HG03139 (cell line): ENCODE measurements around the gene ETV1.

Experiments used
- ATAC-seq: cut with Tn5 transposase; IDR thresholded peaks from one replicate; pipeline ENCODE4 v1.9.1; 2021; ENCODE audit not compliant: unreplicated experiment

ETV1 gene

DNA sequence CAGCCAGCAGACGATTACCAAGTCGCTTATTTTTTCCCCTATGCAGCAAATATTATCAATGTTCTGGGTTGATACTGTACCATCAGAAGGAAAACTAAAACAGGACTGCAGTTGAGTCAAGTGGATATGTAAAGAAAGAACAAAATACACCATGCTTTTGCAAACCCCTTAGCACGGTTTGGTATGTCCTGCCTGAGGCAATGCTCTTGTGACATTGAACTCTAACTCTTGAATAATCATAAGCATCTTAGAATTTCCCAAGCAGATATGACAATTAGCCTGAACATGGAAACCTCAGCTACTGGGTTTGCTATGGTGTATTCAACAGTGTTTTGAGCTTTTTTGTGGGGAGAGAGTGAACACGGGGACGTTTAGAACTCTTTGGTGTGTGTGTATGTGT is 107.4 kb downstream of the ETV1 start:
- no peak for ATAC-seq

DNA sequence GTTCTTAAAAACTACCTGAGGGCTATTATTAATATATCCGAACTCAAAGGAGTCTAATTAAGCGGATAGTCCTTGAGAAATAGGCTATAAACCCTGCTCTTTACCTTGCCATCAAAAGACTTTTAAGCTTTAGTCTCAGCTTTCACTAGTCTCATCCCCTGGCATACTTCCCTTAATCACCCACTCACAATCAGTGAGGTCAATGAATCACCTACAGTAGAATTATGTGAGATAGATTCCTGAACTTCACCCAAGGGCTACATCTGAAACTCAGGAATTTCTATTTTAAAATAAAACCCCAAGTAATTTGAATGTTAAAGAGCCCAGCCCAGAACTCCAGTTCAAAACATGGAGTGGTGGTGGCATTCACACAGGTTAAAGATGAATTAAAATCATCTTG is 108.7 kb downstream of the ETV1 start:
- no peak for ATAC-seq

DNA sequence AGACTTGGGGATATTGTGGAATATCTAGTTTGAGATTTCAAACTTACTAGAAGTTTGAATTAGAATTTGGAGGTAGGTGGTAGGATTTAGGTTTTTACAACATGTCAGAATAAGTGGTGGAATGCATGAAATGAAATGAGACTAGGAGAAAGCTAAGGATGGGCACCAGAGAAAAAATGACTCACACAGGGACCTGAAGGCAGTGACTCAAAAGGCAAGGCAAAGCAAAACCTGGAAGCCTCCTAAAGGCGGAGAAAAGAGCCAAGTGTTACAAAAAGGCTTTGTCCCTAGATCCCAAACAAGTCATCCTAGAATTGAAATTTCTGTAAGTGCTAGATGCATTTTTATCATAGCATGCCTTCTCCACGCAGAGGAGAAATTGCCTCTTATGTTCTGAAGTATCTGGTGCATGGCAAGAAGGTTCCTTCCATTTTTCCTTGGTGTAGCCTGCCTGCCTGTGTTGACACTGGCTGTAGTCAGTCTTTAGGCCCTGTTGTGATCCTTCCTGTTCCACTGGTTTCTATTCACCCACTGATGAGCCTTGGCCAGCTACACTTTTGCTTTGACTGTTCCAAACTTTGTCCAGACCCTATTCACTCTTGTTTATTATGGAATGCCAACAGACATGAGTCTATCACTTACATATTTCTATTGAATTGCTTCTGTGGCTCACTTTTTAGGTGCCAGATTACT is 109.3 kb downstream of the ETV1 start:
- no peak for ATAC-seq

DNA sequence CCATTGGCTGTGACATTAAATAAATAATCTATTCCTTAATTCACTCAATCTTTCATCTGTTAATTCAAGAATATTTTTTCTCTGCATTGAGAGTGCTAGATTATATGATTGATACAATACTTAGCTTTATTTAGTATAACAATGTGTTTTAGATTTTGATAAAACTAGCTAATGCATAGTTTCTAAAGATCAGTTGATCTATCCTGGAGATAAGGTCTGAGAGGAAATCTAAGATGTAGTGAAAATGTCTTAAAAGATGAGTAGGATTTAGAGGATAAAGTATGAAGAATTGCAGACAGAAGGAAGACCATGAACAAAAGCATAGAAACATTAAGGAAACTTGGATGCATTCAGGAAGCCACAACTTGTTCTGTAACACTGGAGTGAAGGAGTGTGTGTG is 110.3 kb downstream of the ETV1 start:
- ATAC-seq, result no peak

DNA sequence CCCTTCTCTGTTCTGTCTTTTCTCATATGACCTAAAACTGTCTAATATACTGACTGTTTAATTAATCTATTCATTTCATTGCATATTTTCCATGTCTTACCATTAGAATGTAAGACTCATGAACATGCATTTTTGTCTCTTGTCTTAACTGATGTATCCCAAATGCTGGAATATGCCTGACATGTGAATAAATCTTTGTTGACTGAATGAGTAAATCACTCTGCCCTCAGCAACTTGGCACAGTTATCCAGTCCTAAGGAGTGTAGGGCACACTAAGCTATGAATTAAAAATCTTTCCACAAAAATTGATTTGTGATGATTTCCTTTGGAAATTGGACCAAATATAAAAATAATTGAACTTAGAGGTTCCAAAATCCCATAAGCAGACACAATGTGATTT is 111.3 kb downstream of the ETV1 start:
- ATAC-seq, result no peak

DNA sequence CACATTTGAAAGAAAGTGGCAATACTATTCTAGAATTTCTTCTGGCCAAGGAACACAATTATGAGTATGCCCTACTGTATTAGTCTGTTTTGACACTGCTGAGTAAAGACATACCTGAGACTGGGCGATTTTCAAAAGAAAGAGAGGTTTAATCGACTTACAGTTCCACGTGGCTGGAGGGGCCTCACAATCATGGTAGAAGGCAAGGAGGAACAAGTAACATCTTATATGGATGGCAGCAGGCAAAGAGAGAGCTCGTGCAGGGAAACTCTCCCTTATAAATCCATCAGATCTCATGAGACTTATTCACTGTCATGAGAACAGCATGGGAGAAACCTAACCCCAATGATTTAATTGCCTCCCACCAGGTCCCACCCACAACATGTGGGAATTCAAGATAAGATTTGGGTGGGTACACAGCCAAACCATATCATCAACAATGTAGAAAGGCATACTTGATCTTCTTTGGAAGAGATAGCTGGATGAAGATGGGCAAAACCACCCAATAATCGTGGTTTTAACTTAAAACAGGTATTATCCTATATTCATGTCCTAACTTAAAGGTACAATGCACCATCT is 113.9 kb downstream of the ETV1 start:
- no peak for ATAC-seq

DNA sequence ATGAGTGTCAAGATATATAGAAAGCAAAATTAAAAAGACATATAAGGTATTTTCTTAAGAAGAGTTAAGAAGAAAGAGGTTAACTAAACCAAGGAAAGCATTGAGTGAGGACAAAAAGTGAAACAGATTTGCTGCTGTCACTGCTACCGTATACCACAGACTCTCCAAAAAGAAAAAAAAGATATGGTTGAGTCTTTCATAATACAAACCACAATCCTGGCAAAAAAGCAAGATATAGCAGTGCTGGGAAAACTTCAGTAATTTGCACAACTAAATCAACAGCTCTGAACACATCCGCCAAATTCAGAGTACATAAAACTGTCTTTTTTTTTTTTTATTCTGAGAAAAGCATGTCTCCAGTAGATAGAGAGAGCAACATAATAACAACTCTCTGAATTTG is 114.7 kb downstream of the ETV1 start:
- ATAC-seq, result no peak

DNA sequence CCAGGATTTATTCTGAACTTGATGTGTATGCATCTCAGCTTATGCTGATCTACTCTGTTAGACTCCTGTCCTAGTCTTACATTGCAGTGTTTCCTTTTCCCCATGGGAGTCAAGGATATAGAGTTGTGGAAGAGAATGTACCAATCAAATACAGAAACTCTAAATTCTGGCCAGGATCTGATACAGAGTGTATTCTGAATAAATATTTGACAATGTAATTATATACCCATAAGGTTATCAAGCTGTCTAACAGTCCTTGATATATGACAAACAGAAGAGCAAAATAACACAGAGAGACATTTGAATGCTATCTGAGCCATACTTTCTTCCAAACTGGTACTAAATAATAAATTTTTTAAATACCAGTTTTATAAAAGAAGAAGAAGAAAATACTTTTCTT is 116.8 kb downstream of the ETV1 start:
- ATAC-seq, result no peak

DNA sequence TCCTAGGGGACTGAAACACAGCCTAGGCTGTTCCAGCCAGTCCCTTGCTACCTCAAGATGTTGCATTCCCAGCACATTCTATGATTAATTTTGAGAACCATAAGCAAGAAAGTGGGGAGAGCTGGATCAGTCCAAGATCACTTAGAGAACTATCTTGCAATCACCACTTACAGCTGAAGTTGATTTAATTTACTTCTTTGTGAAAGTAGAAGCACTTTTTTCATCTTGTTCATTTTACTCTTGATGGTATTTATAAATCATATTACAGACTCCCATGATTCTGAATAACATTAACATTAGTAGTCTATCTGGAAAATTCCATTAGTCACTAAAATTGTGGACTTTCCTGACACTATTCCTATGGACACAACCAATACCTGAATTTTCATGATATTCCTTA is 118.5 kb downstream of the ETV1 start:
- ATAC-seq, result no peak

DNA sequence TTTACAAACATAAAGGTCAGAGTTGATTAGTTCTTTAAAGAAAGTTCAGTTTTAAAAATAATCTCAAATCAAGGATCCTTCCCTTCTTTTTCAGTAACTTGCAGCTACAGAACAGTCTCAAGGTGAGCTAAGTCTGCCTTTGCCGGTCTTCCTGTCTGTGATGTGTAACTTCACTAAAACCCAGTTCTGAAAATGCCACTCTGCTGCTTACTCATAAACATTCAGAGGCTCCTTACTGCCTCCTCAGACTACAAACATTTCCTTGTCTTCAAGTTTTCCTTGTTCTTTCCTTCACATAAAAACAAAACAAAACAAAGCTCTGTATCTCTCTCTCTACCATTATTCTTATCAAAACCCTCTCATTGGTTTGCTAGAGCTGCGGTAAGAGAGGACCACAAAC is 128.7 kb downstream of the ETV1 start:
- ATAC-seq, result no peak

DNA sequence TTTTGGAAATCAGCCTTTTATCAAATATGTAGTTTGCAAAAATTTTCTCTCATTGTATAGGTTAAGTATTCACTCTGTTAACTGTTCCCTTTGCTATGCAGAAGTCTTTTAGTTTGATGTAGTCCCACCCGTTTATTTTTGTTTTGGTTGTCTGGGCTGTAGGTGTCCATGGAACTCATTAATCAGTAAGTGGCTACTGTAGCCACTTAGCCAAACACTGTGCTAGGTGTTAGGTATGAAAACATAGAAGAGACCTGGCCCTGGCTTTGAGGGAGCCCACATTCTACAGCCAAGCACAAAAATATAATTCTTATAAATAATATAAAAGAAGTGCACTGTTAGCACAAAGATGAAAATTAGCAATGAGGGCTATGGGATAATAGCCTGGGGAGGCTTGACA is 133.5 kb downstream of the ETV1 start:
- no peak for ATAC-seq

DNA sequence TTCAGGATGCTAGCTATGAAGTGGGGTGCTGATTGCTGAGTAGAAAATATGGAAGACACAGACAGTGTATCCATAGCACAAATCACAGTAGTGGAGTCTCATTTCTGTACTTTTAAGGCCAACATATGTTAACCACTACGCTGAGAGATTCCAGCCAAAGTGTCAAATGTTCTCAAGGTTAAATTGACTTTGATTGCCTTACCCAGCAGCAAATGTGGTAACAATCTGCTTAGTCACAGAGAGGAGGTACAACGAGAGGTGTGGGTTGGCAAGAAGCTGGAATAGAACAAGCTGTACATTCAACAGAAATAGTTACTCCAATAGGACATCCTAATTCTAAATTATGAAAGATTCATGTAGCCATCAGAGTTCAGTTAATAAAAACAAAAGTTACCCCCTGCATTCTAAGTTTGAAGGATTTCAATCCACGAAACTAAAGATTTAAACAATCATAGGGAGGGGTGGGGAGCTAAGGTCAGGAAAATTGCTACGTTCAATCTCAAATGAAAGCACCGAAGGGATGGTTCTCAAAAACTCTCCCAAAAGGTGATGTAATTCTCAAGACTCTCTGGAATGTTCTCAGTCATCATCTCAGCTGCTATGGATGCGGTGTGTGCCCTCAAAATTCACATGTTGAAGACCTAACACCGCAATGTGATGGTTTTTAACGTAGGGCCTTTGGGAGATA is 137.0 kb downstream of the ETV1 start:
- no peak for ATAC-seq

DNA sequence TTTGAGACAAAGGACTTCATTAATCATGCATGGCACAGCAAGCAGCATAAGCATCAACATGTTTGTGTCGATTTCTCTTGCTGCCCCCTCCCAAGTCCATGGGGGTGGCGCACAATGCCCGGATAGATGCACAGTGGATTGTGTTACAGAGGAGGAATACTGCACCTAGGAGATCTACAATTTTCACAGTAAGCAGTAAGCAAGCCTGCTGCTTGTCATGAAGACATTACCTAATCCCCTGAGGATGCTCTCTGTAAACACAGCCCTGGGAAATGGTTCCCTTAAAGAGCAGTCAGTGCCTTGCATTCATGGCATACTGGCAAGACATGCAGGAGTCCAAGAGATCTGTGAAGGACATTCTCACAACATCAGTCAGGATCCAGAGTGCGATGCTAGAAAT is 137.7 kb downstream of the ETV1 start:
- no peak for ATAC-seq

DNA sequence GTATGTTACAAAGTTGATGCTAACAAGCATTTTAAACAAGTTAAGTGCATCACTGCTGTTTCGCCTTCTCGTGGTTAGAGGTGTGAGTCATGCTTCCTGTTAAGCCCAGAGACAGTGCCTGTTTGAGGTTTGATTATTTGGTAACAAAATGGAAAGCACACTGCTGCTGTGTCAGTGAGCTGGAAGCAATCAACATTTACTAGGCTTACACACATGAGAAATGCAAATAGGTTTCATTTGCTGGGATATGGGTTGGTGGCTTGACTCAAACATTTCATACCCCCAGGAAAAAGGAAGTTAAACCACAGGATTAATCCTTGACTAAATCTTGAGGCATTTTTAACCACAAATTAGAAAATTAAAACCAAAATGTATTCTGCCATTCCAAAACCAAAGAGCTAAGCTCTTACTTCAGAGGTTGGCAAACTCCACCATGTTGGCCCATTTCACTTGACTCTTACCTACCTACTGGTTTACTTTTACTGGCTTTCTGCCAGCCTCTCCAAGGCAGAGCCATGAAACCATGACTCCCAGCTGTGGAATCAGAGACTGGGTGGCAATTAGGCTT is 139.2 kb downstream of the ETV1 start:
- peak; percentile 100 for ATAC-seq

DNA sequence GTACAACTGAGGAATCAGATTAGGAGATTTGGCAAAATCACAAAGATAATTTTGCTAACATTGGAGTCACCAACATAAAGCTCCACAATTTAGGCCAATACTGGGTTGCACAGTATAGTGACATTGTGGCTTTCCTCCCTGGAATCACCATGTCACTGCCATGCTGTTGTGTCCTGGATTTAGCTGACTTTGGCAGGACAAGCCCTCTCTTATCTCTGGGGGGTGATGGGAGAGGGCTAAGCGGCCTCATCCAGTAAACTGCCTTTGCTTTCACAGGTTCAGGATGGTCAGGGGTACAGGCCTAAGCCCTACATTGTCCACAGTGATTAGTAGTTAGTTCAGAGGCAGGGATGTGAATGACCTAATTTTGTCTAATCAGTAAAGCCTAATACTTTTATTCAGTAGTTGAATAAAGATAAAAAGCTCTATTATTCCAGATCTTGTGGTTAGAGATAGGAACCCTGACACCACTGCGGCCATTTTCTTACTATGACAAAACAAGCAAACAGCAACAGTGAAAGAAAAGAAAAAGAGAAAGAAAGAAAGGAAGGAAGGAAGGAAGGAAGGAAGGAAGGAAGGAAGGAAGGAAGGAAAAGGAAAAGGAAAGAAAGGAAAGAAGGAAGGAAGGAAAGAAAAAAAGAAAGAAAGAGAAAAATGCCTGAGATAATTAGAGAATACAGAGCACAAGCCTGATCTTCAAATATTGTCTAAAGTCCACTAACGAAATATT is 140.1 kb downstream of the ETV1 start:
- no peak for ATAC-seq

DNA sequence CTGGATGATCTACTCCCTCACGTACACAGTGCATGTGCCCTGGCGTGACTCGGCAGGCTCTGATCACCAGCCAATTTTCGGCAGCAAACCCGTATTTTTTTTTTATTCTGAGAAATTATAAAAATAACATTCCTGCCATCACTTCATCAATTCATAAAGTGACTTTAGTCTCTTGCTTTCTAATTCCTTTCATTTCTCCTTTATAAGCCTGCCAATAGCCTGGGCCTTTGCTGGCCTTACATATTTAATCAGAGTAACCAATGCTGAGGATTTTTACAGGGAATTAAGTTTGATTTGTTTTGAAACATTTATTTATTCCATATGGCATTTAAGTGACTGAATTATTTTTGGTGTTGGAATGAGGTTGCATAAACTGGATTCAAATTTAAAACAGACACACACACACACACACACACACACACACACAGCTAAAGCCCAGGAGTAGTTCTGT is 140.8 kb downstream of the ETV1 start:
- ATAC-seq, result no peak

DNA sequence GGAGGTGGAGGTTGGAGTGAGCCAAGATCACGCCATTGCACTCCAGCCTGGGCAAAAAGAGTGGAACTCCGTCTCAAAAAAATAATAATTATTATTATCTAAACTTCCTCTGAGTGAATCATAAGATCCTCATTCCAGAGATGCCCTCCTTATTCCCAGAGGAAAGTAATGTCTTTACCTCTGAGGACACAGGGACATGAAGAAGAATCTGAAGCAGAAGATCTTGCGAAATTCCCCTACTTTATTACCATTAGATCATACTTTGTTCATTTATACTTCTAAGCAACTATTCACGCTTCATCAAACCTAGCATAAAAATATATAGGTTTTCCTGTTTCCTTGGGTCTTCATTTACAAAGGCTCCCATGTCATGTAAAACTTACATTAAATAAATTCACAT is 143.1 kb downstream of the ETV1 start:
- no peak for ATAC-seq

DNA sequence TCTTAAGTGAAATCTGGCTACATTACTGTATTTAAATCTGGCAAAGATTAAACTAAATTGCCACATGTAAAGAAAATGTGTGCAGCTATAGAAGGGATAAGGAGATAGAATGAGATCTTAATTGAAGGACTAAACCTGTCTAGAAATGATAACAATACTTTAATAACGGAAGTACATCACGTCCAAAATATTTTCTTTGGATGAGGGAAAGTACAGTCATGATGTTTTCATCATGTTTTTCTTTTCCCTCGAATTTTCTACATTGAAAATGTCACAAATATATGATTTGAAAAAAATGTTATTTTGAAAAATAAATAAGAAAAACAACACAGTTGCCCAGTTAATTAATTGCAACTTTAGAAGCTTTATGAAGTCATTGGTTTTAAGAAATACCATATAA is 143.9 kb downstream of the ETV1 start:
- ATAC-seq, result no peak

DNA sequence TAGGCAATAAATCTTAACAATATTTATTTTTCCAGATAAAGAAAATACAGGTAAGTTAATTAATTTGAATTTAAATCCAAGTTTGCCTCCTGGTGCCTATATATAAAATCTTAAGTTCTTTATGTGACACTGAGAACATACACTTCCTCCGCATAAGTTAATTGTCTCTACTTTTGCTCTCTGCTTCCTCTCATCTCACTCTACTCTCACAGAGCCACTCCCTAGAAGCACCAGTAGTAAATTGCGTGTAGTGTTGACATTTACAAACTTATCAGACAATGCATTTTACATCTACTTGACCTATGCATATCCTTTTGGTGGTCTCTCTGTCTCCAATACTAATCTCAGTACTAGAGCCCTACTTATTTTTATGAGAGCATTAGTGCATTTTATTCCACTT is 144.5 kb downstream of the ETV1 start:
- ATAC-seq, result no peak

DNA sequence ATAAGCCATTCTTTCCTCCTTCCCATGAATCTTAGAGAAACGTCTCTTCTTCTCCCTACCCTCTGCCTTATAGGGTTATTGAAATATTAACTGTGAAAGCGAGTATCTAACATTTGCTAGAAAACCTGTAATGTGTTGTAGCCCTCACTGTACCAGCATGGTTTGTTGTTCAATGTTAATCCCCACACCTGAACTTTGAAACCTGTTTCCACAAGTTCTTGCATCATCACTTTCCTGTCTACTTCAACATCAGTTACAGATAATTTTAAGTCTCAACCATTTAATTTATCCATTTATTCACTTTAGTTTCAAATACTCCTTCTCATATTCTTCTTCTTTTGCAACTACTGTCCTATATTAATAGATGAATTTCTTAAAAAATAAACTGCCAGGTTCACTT is 148.2 kb downstream of the ETV1 start:
- no peak for ATAC-seq
